HepG2 (cell line): ENCODE measurements around the gene RBCK1. TPM values are rescaled to one million over a fixed set of nuclear protein-coding genes. Genes with fewer than 3 reads are reported as not detected.
A peak's percentile ranks its signal among the peaks of the same experiment; 100 is the strongest.

Source experiments
- ATRX ChIP-seq: sonication (generic); formaldehyde crosslinking; IDR thresholded peaks from 2 replicates; pipeline ENCODE4 v1.4.0; 2020; ENCODE audit warnings: missing genetic modification reagents, borderline replicate concordance
- CENPX ChIP-seq: sonication (generic); formaldehyde crosslinking; IDR thresholded peaks from 2 replicates; pipeline ENCODE4 v1.9.0; 2021; ENCODE audit warnings: mild to moderate bottlenecking, missing genetic modification reagents, moderate library complexity
- DNMT3B ChIP-seq: conservative IDR thresholded peaks from 2 replicates; pipeline ENCODE4 v1.6.1; 2016; ENCODE audit warnings: missing biosample characterization, control low read depth
- EP300 ChIP-seq, 3 experiments: sonication (generic) in 1 of 3; formaldehyde crosslinking in 1 of 3; IDR thresholded peaks; 2 replicates each; pipeline versions ENCODE4 v1.5.1 to v1.6.1; 2011 to 2020; ENCODE audit warnings: low read depth in 2 of 3, low read length in 2 of 3, borderline replicate concordance in 1 of 3, improper control_type of control experiment in 1 of 3, mild to moderate bottlenecking in 1 of 3, missing genetic modification reagents in 1 of 3, moderate library complexity in 1 of 3
- GLI4 ChIP-seq: sonication (generic); formaldehyde crosslinking; IDR thresholded peaks from 2 replicates; pipeline ENCODE4 v1.5.1; 2020; ENCODE audit warnings: missing genetic modification reagents, mild to moderate bottlenecking, moderate library complexity, borderline replicate concordance
- GPN1 ChIP-seq: sonication (generic); formaldehyde crosslinking; IDR thresholded peaks from 2 replicates; pipeline ENCODE4 v1.5.1; 2020; ENCODE audit warnings: missing genetic modification reagents, borderline replicate concordance
- KDM5B ChIP-seq: sonication (generic); formaldehyde crosslinking; IDR thresholded peaks from 2 replicates; pipeline ENCODE4 v1.4.0; 2020; ENCODE audit warnings: missing genetic modification reagents, mild to moderate bottlenecking, borderline replicate concordance
- KLF16 ChIP-seq, 2 experiments: sonication (generic) in 1 of 2; formaldehyde crosslinking in 1 of 2; IDR thresholded peaks; 2 replicates each; pipeline versions ENCODE4 v1.6.1 to v1.8.0; 2016 to 2023; ENCODE audit warnings: missing genetic modification reagents in 2 of 2, missing compliant biosample characterization in 1 of 2
- MED1 ChIP-seq: sonication (generic); formaldehyde crosslinking; IDR thresholded peaks from 2 replicates; pipeline ENCODE4 v1.4.0; 2020; ENCODE audit warnings: missing genetic modification reagents
- RXRA ChIP-seq: sonication (generic); formaldehyde crosslinking; IDR thresholded peaks from 2 replicates; pipeline ENCODE4 v1.5.1; 2020; ENCODE audit warnings: missing genetic modification reagents
- SATB2 ChIP-seq: sonication (generic); formaldehyde crosslinking; IDR thresholded peaks from 2 replicates; pipeline ENCODE4 v1.5.0; 2020; ENCODE audit warnings: missing genetic modification reagents
- SP5 ChIP-seq: IDR thresholded peaks from 2 replicates; pipeline ENCODE4 v1.6.1; 2016; ENCODE audit warnings: low read depth, borderline replicate concordance
- SRF ChIP-seq: IDR thresholded peaks from 2 replicates; pipeline ENCODE4 v1.6.1; 2011; ENCODE audit warnings: mild to moderate bottlenecking, low read depth, low read length, moderate library complexity
- TOPORS ChIP-seq: sonication (generic); formaldehyde crosslinking; IDR thresholded peaks from 2 replicates; pipeline ENCODE4 v1.8.0; 2023; ENCODE audit warnings: mild to moderate bottlenecking, missing genetic modification reagents
- ZNF260 ChIP-seq: sonication (generic); formaldehyde crosslinking; IDR thresholded peaks from 2 replicates; pipeline ENCODE4 v1.4.0; 2020; ENCODE audit warnings: missing genetic modification reagents, low read depth, mild to moderate bottlenecking, borderline replicate concordance
- ZNF263 ChIP-seq: sonication (generic); formaldehyde crosslinking; IDR thresholded peaks from 2 replicates; pipeline ENCODE4 v1.4.0; 2020; ENCODE audit warnings: missing genetic modification reagents
- ZNF34 ChIP-seq: sonication (generic); formaldehyde crosslinking; IDR thresholded peaks from 2 replicates; pipeline ENCODE4 v1.4.0; 2020; ENCODE audit warnings: mild to moderate bottlenecking, missing genetic modification reagents, borderline replicate concordance
- ZNF484 ChIP-seq: sonication (generic); formaldehyde crosslinking; IDR thresholded peaks from 2 replicates; pipeline ENCODE4 v1.5.1; 2020; ENCODE audit warnings: mild to moderate bottlenecking, low read depth, missing genetic modification reagents, borderline replicate concordance
- ZNF562 ChIP-seq: sonication (generic); formaldehyde crosslinking; IDR thresholded peaks from 2 replicates; pipeline ENCODE4 v1.8.0; 2022; ENCODE audit warnings: missing genetic modification reagents, borderline replicate concordance
- ZSCAN22 ChIP-seq: sonication (generic); formaldehyde crosslinking; IDR thresholded peaks from 2 replicates; pipeline ENCODE4 v1.4.0; 2020; ENCODE audit warnings: mild to moderate bottlenecking, missing genetic modification reagents
- polyA plus RNA-seq, 8 experiments: library from polyadenylated mRNA; depleted of rRNA in 3 of 8; stranded (reverse) in 7 of 8; unstranded in 1 of 8; fragments of >200 nt; fragmentation: Illumina TruSeq in 4 of 8; extraction: Trizol in 4 of 8; gene quantifications; 2 replicates each; pipeline versions ENCODE4 v1.2.1 to v1.2.3, GENCODE V29; 2011 to 2016; ENCODE audit warnings: low read depth in 4 of 8, missing spikeins in 1 of 8, mixed read lengths in 1 of 8; ENCODE audit not compliant: insufficient read depth in 1 of 8
- total RNA-seq, 5 experiments: library from RNA; depleted of rRNA; stranded (reverse); fragments of >200 nt; fragmentation: Illumina TruSeq; extraction: Trizol; gene quantifications; 2 replicates each; pipeline ENCODE4 v1.2.3, GENCODE V29; 2016; ENCODE audit warnings: low read depth in 1 of 5
- TF ChIP-seq, protein P1 (sequence below): sonication (generic); formaldehyde crosslinking; IDR thresholded peaks from 2 replicates; pipeline ENCODE4 v1.9.0; 2022; ENCODE audit warnings: low read depth, missing genetic modification reagents
- TF ChIP-seq, protein P2 (sequence below): sonication (generic); formaldehyde crosslinking; IDR thresholded peaks from 2 replicates; pipeline ENCODE4 v1.9.0; 2021; ENCODE audit warnings: missing genetic modification reagents, borderline replicate concordance
- TF ChIP-seq, protein P3 (sequence below): sonication (generic); formaldehyde crosslinking; IDR thresholded peaks from 2 replicates; pipeline ENCODE4 v1.4.0; 2020; ENCODE audit warnings: missing genetic modification reagents

RBCK1 gene
- total and polyA plus RNA-seq, 2 of the 13 experiments (the other 11 are each of a cell fraction or from before 2014, with no cell fraction given) = 149 to 215 TPM

DNA sequence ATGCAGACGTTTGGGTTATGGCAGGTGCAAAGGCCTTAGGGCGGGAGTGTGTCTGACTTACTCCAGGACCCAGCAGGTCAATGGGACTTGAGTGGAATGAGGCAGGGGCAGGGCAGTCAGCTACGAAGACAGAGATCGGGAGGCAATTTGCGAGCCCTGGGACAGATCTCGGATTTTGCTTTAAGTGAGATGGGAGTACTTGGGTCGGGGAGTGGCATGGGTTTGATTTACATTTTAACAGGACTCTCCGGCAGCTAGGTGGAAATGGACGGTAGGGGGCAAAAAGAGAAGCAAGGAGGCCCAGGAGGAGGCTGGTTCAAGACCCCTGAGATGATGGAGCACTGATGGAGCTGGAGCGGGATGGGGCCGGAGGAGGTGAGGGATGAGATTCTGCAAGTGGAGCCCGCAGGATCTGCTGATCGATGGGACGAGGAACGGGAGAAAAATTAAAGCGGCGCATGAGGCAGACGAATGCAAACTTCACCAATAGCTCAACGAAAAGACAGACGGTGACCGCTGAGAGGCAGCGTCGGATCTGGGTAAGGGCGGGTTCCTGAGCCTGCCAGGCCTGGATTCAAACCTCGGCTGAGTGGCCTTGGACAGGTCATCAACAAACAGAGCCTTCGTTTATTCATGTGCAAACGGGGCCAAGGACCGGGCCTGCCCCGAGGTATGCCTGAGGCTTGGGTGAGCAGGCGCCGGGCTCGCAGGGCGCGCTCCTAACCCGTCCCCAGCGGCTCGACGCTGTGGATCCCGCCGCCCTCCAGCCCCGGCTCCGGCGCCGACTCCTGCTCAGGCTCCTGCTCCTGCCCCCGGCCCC lies 756 bp upstream of the RBCK1 start (continued):
- TF ChIP-seq ZNF562 = no peak
- TF ChIP-seq RXRA (CRISPR knock-in tag) = peak; percentile 28; the same call in 1 of the 2 replicates
- TF ChIP-seq SRF = no peak
- TF ChIP-seq SATB2 (CRISPR knock-in tag) = peak; percentile 64; the same call in 1 of the 2 replicates
- peak; percentile 92 for TF ChIP-seq ZNF263 (CRISPR knock-in tag)
- TF ChIP-seq ZNF34 (CRISPR knock-in tag) = no peak
- TF ChIP-seq, protein P1, sequence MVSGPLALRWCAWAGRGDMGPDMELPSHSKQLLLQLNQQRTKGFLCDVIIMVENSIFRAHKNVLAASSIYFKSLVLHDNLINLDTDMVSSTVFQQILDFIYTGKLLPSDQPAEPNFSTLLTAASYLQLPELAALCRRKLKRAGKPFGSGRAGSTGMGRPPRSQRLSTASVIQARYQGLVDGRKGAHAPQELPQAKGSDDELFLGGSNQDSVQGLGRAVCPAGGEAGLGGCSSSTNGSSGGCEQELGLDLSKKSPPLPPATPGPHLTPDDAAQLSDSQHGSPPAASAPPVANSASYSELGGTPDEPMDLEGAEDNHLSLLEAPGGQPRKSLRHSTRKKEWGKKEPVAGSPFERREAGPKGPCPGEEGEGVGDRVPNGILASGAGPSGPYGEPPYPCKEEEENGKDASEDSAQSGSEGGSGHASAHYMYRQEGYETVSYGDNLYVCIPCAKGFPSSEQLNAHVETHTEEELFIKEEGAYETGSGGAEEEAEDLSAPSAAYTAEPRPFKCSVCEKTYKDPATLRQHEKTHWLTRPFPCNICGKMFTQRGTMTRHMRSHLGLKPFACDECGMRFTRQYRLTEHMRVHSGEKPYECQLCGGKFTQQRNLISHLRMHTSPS (CRISPR knock-in tag) = peak; percentile 69; the same call in 1 of the 2 replicates
- peak; percentile 91 for TF ChIP-seq KDM5B (CRISPR knock-in tag)
- TF ChIP-seq KLF16 (CRISPR knock-in tag; IDR thresholded peaks at IDR 0.05) = peak in 1 of 2 experiments; percentile 88; a peak in 2 of 4 replicates
- TF ChIP-seq SP5 (CRISPR knock-in tag) = peak; percentile 39
- peak; percentile 9 to 25; a peak in 1 of 4 replicates for TF ChIP-seq EP300 (IDR thresholded peaks at IDR 0.05; ENCODE audit: low read depth in 2 of 2, low read length in 2 of 2)
- TF ChIP-seq EP300 (CRISPR knock-in tag; IDR thresholded peaks at IDR 0.05; ENCODE audit: borderline replicate concordance) = peak; percentile 58
- TF ChIP-seq, protein P2, sequence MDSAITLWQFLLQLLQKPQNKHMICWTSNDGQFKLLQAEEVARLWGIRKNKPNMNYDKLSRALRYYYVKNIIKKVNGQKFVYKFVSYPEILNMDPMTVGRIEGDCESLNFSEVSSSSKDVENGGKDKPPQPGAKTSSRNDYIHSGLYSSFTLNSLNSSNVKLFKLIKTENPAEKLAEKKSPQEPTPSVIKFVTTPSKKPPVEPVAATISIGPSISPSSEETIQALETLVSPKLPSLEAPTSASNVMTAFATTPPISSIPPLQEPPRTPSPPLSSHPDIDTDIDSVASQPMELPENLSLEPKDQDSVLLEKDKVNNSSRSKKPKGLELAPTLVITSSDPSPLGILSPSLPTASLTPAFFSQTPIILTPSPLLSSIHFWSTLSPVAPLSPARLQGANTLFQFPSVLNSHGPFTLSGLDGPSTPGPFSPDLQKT (CRISPR knock-in tag) = no peak
- TF ChIP-seq DNMT3B (CRISPR knock-in tag) = peak; percentile 67; the same call in 1 of the 2 replicates
- peak; percentile 92 for TF ChIP-seq MED1 (CRISPR knock-in tag)
- peak; percentile 48; the same call in 1 of the 2 replicates for TF ChIP-seq GLI4 (CRISPR knock-in tag)
- TF ChIP-seq, protein P3, sequence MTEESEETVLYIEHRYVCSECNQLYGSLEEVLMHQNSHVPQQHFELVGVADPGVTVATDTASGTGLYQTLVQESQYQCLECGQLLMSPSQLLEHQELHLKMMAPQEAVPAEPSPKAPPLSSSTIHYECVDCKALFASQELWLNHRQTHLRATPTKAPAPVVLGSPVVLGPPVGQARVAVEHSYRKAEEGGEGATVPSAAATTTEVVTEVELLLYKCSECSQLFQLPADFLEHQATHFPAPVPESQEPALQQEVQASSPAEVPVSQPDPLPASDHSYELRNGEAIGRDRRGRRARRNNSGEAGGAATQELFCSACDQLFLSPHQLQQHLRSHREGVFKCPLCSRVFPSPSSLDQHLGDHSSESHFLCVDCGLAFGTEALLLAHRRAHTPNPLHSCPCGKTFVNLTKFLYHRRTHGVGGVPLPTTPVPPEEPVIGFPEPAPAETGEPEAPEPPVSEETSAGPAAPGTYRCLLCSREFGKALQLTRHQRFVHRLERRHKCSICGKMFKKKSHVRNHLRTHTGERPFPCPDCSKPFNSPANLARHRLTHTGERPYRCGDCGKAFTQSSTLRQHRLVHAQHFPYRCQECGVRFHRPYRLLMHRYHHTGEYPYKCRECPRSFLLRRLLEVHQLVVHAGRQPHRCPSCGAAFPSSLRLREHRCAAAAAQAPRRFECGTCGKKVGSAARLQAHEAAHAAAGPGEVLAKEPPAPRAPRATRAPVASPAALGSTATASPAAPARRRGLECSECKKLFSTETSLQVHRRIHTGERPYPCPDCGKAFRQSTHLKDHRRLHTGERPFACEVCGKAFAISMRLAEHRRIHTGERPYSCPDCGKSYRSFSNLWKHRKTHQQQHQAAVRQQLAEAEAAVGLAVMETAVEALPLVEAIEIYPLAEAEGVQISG (CRISPR knock-in tag) = no peak; the same call in 1 of the 2 replicates
- no peak; the same call in 1 of the 2 replicates for TF ChIP-seq ZNF484 (CRISPR knock-in tag)
- peak; percentile 95 for TF ChIP-seq TOPORS
- TF ChIP-seq CENPX = no peak
- no peak for TF ChIP-seq ATRX (CRISPR knock-in tag)
- TF ChIP-seq GPN1 (CRISPR knock-in tag) = 0 out of 2 replicates have a peak, but pooled peaks have one; percentile 28
- TF ChIP-seq ZSCAN22 (CRISPR knock-in tag) = no peak
- 0 out of 2 replicates have a peak, but pooled peaks have one; percentile 56 for TF ChIP-seq ZNF260 (CRISPR knock-in tag)
